Activated CD4-positive, alpha-beta T cell treated with anti-CD3 and anti-CD28 coated beads, Interleukin-2, Interleukin-6, amounts not matched to agents 100 ng/mL and 50 ng/mL, durations not matched to agents 16 hours and 8 hours (primary cell): ENCODE results near the gene FMNL2.

Experiments used
- DNase-seq: peaks from one replicate; pipeline ENCODE4 v3.0.0-alpha.2; 2020

FMNL2 gene

GRCh38 chr2:152452256-152452973 lies 117.4 kb downstream of the FMNL2 start:
- DNase-seq = no peak

- DNase-seq = no peak
Measured at GRCh38 chr2:152453129-152453911, 118.3 kb downstream of the FMNL2 start.

GRCh38 chr2:152454371-152454770 lies 119.4 kb downstream of the FMNL2 start:
- DNase-seq = no peak

- no peak for DNase-seq
Measured at GRCh38 chr2:152454960-152455359, 120.0 kb downstream of the FMNL2 start.

GRCh38 chr2:152455738-152456137 lies 120.8 kb downstream of the FMNL2 start:
- no peak for DNase-seq

GRCh38 chr2:152456262-152456661 lies 121.3 kb downstream of the FMNL2 start:
- DNase-seq = no peak

GRCh38 chr2:152458441-152458940 lies 123.5 kb downstream of the FMNL2 start:
- DNase-seq = no peak

- no peak for DNase-seq
Measured at GRCh38 chr2:152459091-152459490, 124.1 kb downstream of the FMNL2 start.

GRCh38 chr2:152460567-152460966 lies 125.6 kb downstream of the FMNL2 start:
- DNase-seq = no peak

- DNase-seq = no peak
Measured at GRCh38 chr2:152462120-152462519, 127.1 kb downstream of the FMNL2 start.

- DNase-seq = no peak
Measured at GRCh38 chr2:152462779-152463178, 127.8 kb downstream of the FMNL2 start.

GRCh38 chr2:152464851-152465470 lies 130.0 kb downstream of the FMNL2 start:
- no peak for DNase-seq

GRCh38 chr2:152465541-152465940 lies 130.6 kb downstream of the FMNL2 start:
- no peak for DNase-seq

GRCh38 chr2:152466041-152466440 lies 131.1 kb downstream of the FMNL2 start:
- DNase-seq = no peak

GRCh38 chr2:152466980-152467676 lies 132.2 kb downstream of the FMNL2 start:
- no peak for DNase-seq

GRCh38 chr2:152467677-152468410 lies 132.9 kb downstream of the FMNL2 start:
- DNase-seq = no peak

GRCh38 chr2:152468899-152469692 lies 134.1 kb downstream of the FMNL2 start:
- peak; percentile 26 for DNase-seq

GRCh38 chr2:152470861-152471854 lies 136.2 kb downstream of the FMNL2 start:
- DNase-seq = no peak

GRCh38 chr2:152472481-152472887 lies 137.5 kb downstream of the FMNL2 start:
- DNase-seq = no peak
